HL-60/S4 treated with retinoic acid at 250 ng/mL for 4 days and 3 days (cell line): ENCODE data around the gene RORB.

Experiments used
- in situ Hi-C: fragments of 300-500 bp; cut with MboI; formaldehyde crosslinking; loops from 2 replicates; pipeline ENCODE4 v1.7.0; 2022; ENCODE audit warnings: low sequenced_read_pairs

Gene RORB

GRCh38 chr9:74496819-74497747 lies at the start of gene RORB:
TSS of gene RORB (plus strand) at chr9:74497335. CDS start at chr9:74497977, 642 bp downstream.
- in situ Hi-C loops: no loop called here

DNA sequence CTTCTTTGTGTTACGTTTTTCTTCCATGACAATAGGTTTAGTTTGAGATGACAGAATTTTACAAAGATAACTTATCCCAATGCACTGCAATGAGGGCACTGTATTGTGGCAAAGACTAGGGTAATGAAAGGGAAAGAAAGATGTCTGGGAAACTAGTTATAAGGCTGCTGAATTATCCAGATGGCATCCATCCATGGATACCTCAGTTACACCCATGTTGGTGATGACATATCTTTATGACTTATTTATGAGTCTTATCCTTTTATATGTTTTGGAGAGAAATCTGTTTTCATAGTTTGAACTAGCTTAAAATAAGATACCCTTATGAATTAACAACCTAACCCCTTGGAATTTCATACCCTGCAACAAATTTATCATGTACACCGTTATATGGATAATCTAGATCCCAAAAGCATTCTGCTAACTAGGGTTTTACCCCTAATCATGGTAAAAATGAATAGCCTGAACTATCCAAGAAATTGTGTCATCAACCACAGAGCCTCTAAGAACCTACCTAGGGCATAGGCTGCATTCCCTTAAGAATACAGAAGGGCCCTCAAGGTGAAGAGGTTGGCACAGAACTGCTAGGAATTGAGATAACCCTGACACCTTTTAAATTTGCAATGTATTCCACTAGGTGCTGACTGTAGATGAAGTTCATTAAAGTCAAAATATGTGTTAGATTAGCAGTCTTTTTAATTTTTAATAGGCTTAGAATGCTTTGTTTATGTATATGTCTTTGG lies 49.5 kb upstream of the RORB start:
- in situ Hi-C loops: no loop called here

- in situ Hi-C loops: no loop called here
Observed at GRCh38 chr9:74449060-74449459, 48.1 kb upstream of the RORB start.

DNA sequence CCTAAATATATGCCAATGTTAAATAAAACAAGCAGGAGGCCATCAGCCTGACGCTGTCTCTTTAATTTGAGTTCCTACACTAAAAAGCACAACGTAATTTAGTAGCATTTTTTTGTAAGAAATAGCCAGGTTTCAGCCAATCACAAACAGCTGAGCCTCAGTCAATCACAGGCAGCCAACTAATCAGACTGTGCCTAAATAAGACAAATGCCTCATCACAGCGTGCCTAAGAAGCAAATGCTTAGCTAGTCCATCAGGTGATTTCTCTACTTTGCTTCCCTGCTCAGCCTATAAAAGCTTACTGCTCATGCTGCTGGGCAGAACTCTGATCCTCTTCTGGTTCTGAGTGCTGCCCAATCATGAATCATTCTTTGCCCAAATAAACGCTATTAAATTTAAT lies 38.3 kb upstream of the RORB start:
- in situ Hi-C loops: no loop called here

- in situ Hi-C loops: no loop called here
Observed at GRCh38 chr9:74463825-74464224, 33.3 kb upstream of the RORB start.

DNA sequence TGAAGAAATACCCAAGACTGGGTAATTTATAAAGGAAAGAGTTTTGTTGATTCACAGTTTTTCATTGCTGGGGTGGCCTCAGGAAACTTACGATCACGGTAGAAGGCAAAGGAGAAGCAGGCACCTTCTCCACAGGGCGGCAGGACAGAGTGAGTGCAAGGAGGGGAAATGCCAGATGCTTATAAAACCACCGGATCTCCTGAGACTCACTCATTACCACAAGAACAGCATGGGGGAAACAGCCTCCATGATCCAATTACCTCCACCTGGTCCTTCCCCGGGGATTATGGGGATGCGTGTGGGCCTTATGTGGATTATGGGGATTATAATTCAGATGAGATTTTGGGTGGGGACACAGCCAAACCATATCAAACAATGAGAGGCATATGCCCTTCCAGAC lies 18.5 kb upstream of the RORB start:
- in situ Hi-C loops: no loop called here

DNA sequence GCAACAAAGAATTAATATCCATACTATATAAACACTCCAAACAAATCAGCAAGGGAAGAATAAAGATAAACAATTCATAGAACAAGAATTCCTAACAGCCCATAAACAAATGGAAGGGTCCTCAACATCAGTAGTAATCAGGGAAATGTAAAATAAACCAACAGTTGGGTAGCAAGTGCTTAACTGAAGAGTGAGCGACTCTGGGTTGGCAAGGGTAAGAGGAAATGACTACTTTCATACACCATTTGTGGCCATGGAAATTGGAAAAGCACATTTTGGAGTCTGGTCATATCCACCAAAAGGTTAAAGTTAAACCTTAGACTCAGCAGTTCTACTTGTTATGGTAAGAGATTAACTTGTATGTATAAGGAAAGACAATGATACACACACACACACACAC lies 17.4 kb upstream of the RORB start:
- in situ Hi-C loops: no loop called here

- in situ Hi-C loops: no loop called here
Observed at GRCh38 chr9:74487395-74487794, 9.7 kb upstream of the RORB start.

DNA sequence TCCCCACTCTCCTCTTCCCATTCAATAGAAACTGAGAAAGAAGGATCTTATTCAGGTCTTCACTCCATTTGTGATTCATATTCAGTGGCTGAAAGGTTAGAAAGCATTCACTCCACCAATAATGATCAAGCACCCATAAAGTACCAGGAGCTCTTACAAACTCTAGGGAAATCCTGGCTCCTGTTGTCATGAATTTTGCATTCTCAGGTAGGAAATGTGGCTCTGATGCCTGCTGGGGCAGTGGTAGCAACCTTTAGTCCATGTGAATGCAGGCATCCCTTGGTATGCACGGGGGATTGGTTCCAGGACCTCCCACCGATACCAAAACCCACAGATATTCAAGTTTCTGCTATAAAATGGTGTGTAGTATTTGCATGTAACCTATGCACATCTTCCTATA lies 3.6 kb upstream of the RORB start:
- in situ Hi-C loops: no loop called here

DNA sequence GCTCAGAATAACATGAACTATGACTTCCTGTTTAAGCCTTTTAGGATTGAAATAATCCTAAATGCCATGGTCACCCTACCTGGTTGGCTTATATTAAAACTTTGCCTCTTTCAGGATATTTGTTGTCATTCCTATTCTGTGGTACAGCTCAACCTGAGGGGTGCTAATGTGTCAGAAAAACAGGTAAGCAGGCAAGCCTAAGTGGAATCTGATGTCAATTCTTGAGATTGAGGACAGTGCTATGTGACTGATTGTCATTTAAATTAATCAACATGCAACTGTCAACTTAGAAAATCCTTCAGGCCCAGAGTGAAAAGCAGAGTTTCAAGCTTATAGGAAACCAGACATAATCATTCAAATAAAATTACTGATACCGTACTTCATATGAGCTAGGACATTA lies 2.6 kb upstream of the RORB start:
- in situ Hi-C loops: no loop called here

DNA sequence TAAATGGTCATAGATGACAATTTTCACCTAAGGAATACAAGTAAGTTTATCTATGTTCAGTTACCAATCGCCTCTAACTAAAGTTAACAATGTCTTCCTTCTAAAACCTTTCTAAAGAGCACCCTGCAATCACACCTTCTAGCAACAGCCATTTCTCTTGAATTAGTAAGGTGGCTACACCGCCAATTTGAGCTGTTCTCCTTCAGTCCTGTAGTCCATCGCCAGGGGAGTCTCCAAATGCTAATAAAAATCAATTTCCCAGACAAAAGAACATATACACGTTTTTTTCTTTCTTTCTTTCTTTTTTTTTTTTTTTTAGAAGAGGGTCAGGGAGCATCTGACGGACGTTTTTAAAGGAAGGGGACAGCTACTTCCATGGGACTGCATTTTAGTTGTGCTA lies 729 bp upstream of the RORB start:
- in situ Hi-C loops: no loop called here

DNA sequence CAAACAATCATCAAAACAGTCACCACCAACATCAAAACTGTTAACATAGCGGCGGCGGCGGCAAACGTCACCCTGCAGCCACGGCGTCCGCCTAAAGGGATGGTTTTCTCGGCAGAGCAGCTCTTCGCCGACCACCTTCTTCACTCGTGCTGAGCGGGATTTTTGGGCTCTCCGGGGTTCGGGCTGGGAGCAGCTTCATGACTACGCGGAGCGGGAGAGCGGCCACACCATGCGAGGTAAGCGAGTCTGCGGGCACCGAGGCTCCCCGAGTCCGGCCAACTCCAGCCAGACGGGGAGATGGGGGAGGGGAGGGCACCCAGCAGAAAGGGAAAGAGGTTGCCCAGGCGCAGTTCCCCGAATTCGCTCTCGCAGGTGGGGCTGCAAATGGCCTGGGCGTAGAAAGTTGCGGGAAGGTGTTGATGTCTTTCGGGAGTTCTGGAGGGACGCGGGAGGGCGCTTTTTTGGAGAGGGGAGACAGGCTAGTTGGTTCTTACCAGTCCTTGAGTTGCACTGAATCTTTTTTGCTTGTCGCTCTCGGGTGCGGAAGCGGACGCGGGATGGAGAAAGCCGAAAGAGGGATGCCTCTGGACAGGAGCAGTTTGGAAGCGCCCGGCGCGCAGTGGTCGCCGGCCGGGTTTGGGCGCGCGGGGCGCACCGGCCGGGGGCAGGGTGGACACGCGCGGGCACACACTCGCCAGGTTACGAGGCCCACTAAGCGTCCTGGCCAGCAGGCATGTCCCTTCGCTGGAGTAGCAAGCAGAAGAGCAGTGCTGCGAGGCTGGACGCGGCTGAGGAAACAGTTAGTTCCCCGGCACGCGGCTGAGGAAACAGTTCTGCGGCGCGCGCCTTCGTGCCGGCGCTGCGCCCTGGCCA lies 849 bp downstream of the RORB start:
- in situ Hi-C loops: no loop called here

- in situ Hi-C loops: no loop called here
Observed at GRCh38 chr9:74498621-74499095, 1.5 kb downstream of the RORB start.

- in situ Hi-C loops: no loop called here
Observed at GRCh38 chr9:74499111-74499601, 2.0 kb downstream of the RORB start.

DNA sequence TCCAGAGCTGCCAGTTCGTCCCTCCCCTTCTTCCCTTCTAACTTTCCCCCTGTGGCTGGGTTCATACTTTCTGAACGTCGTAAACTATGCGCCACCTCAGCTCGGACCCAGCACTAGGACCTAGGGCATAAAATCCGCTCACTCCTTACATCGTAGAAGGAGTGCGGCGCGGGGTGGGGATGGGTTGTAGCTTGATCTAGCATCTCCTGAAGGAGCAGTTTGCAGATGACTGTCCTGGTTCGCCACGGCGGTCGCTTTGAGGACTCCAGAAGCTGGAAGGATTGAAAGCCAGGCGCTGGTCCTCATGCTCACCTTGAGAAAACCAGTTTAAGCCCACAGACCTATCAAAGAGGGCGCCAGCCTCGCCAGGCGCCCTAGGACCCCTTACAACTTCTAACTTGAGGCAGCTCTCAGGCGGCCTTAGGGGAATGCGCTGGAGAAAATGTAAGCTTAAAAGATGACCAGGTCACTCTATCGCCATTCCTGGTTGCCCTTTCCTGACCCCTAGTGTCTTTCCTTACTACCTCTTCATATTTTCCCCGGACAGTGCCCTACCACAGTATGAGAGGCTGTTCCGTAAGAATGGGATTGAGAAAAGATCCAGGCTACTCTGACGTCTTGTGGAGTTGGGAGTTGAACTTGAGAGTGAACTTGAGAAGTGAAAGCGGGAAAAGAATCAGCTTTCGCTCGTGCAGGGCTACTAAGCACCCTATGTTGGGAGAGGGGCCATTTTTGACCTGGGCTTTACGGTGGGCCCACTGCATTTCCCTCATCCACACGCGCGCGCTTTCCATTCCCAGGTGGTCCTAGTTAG lies 2.8 kb downstream of the RORB start:
- in situ Hi-C loops: no loop called here

DNA sequence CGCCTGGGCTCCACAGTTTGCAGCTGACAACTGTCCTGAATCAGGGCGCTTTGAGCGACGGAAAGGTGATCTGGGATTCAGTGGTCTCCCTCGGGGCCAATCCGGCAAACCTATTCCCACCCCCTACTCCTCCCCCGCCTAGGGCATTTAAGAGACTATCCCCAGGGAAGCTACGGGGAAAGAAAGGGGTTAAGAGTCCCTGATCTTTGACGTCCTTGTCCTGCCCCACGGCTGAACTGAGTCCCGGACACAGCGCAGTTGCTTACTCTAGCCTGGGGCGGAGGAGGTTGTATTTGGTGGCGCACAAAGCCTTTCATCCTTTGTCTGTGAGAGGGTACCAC lies 3.4 kb downstream of the RORB start:
- in situ Hi-C loops: no loop called here

- in situ Hi-C loops: no loop called here
Observed at GRCh38 chr9:74501570-74501969, 4.4 kb downstream of the RORB start.

- in situ Hi-C loops: no loop called here
Observed at GRCh38 chr9:74503219-74503618, 6.1 kb downstream of the RORB start.

DNA sequence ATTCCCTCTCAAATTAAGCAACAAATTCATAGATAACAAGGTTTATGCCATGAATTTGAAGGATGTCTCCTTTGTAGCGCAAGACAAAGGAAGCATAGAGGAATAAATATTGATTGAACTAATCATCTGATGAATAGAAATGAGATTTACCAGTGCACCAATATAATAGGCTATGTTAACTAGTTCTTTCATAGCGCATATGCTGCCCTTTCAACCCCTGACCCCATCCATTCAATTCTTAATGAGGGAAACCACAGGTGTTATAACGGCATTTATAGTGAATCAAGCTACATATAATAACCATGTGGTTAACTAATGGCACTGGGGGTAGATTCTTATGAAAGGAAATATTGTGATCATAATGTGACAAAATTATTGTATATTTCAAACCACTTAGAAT lies 6.5 kb downstream of the RORB start:
- in situ Hi-C loops: no loop called here

- in situ Hi-C loops: no loop called here
Observed at GRCh38 chr9:74511333-74511732, 14.2 kb downstream of the RORB start.
